GM06990 (cell line): Measurements from ENCODE around the gene GNG7.

Source experiments
- DNase-seq: peaks from one replicate; pipeline ENCODE4 v3.0.0-alpha.2; 2011; ENCODE audit not compliant: insufficient read length; ENCODE audit errors: extremely low read depth
- H3K27me3 ChIP-seq: replicated peaks from 2 replicates; pipeline ENCODE4 v1.6.0; 2011; ENCODE audit warnings: low read length; ENCODE audit not compliant: control insufficient read depth, insufficient read depth
- H3K36me3 ChIP-seq: 2 replicates; pipeline ENCODE4 v1.5.1; 2011; ENCODE audit warnings: low read length; ENCODE audit not compliant: control insufficient read depth, insufficient read depth
- H3K4me3 ChIP-seq: replicated peaks from 2 replicates; pipeline ENCODE4 v1.5.1; 2011; ENCODE audit warnings: low read depth, mild to moderate bottlenecking, control low read depth, low read length
- CTCF ChIP-seq: IDR thresholded peaks from 2 replicates; pipeline ENCODE4 v1.5.1; 2011; ENCODE audit warnings: low read length, control low read depth, mild to moderate bottlenecking, inconsistent platforms; ENCODE audit not compliant: insufficient read depth, poor library complexity, severe bottlenecking

GNG7 gene

GRCh38 chr19:2483484-2484151, 218.9 kb downstream of the GNG7 start:
- Histone ChIP-seq H3K4me3 (no peak overlapping the region), H3K36me3 (peaks cover under 1% of the 10 kb centered on the region), H3K27me3 (no peaks in the 10 kb centered on the region; the same call in 1 of the 2 replicates)
- no peak for DNase-seq
- TF ChIP-seq CTCF: no peak

- H3K27me3 ChIP-seq: no peaks in the 10 kb centered on the region
- TF ChIP-seq CTCF: no peak
- H3K36me3 ChIP-seq: peaks cover 2% of the 10 kb centered on the region
- DNase-seq: no peak
- no peak overlapping the region for H3K4me3 ChIP-seq
Measured at GRCh38 chr19:2483084-2483483, 219.4 kb downstream of the GNG7 start.

- no peak for TF ChIP-seq CTCF
- no peak overlapping the region for H3K4me3 ChIP-seq
- peaks cover 4% of the 10 kb centered on the region for H3K36me3 ChIP-seq
- no peak for DNase-seq
- H3K27me3 ChIP-seq: no peaks in the 10 kb centered on the region
Measured at GRCh38 chr19:2482354-2483038, 220.0 kb downstream of the GNG7 start.

GRCh38 chr19:2481466-2481865, 221.0 kb downstream of the GNG7 start:
- no peak for TF ChIP-seq CTCF
- H3K27me3 ChIP-seq: no peaks in the 10 kb centered on the region
- DNase-seq: no peak
- no peak overlapping the region for H3K4me3 ChIP-seq
- peaks cover 11% of the 10 kb centered on the region for H3K36me3 ChIP-seq

- H3K4me3 ChIP-seq: peak overlapping the region; percentile 92
- peak; percentile 66 for TF ChIP-seq CTCF
- no peak for DNase-seq
- peaks cover 11% of the 10 kb centered on the region for H3K36me3 ChIP-seq
- H3K27me3 ChIP-seq: no peaks in the 10 kb centered on the region
Measured at GRCh38 chr19:2479556-2480194, 222.8 kb downstream of the GNG7 start.
